ENCODE data around the gene TNXB. TPM values are rescaled to one million over a fixed set of nuclear protein-coding genes. Genes with fewer than 3 reads are reported as not detected.

Gene TNXB
- total and polyA plus RNA-seq, 2 of the 4 experiments (the other 2 are of a cell fraction), result 0.05 TPM; not detected in 1

- H3K4ac ChIP-seq (ENCODE audit: low read depth, low read length), result peak overlapping the region; percentile 16; the same call in 1 of the 2 replicates
- H2BK20ac ChIP-seq (ENCODE audit: low read depth, low read length), result no peak overlapping the region
- ChIA-PET CTCF (interaction anchor here (1.4 kb wide), 1 partner anchor 18 kb away, joined by 4 read pairs; no protein-coding TSS in a partner anchor), POLR2A (ENCODE audit: unreplicated experiment) (no interaction called here)
- no peaks in the 10 kb centered on the region for H3K79me1 ChIP-seq (ENCODE audit: low read depth in 1 of 2, low read length in 2 of 2)
- H3K56ac ChIP-seq (ENCODE audit: extremely low read depth, insufficient read depth, low read length), result no peak overlapping the region
- no peak overlapping the region for H2BK120ac ChIP-seq (ENCODE audit: low read depth, low read length)
- in situ Hi-C loops (cut with MboI; ENCODE audit: low sequenced_read_pairs) (no loop called here), dilution Hi-C loops (cut with HindIII; ENCODE audit: low sequenced_read_pairs, unreplicated experiment) (no loop called here), intact Hi-C loops (cut with micrococcal nuclease) (no loop called here)
- peaks cover 40% of the 10 kb centered on the region for H3K27me3 ChIP-seq (ENCODE audit: control insufficient read depth, insufficient read depth, low read length)
- no peak overlapping the region for H4K91ac ChIP-seq (ENCODE audit: insufficient read depth, low read depth, low read length)
- ATAC-seq (ENCODE audit: low read depth), result no peak
- H2AK9ac ChIP-seq (replicated peaks; ENCODE audit: low read depth, low read length, poor library complexity), result no peak overlapping the region
- peaks cover 18% of the 10 kb centered on the region for H4K20me1 ChIP-seq (ENCODE audit: insufficient read depth, low read length)
- H3K36me3 ChIP-seq (ENCODE audit: control insufficient read depth, insufficient read depth, low read length), result no peaks in the 10 kb centered on the region
- H3K9ac ChIP-seq (ENCODE audit: low read depth, low read length), result no peak overlapping the region
- H3K9me3 ChIP-seq (ENCODE audit: control insufficient read depth, insufficient read depth, low read length), result no peaks in the 10 kb centered on the region; the same call in 1 of the 2 replicates
- no peak overlapping the region for H2AFZ ChIP-seq (replicated peaks; ENCODE audit: low read length, poor library complexity)
- TF ChIP-seq RCOR1 (IDR thresholded peaks at IDR 0.05; ENCODE audit: insufficient replicate concordance, low read length) (no peak), CHD1 (IDR thresholded peaks at IDR 0.05; ENCODE audit: low read depth, low read length) (no peak), RAD21 (IDR thresholded peaks at IDR 0.05; ENCODE audit: low read length) (no peak), MAFK (IDR thresholded peaks at IDR 0.05; ENCODE audit: low read depth, low read length) (no peak), RFX5 (IDR thresholded peaks at IDR 0.05; ENCODE audit: low read depth, low read length) (no peak), ELK1 (IDR thresholded peaks at IDR 0.05; ENCODE audit: borderline replicate concordance, low read depth, low read length) (no peak), MAZ (IDR thresholded peaks at IDR 0.05; ENCODE audit: borderline replicate concordance, low read depth, low read length) (no peak), SMC3 (IDR thresholded peaks at IDR 0.05; ENCODE audit: low read depth, low read length) (no peak), MXI1 (IDR thresholded peaks at IDR 0.05; ENCODE audit: borderline replicate concordance, low read depth, low read length) (no peak), BHLHE40 (IDR thresholded peaks at IDR 0.05; ENCODE audit: low read depth, low read length) (no peak), NFE2L2 (IDR thresholded peaks at IDR 0.05; ENCODE audit: low read depth, low read length) (no peak), FOS (IDR thresholded peaks at IDR 0.05; ENCODE audit: low read depth, low read length) (no peak), USF2 (IDR thresholded peaks at IDR 0.05; ENCODE audit: low read depth, low read length) (no peak), POLR2A (IDR thresholded peaks at IDR 0.05; ENCODE audit: low read depth, low read length) (no peak), CTCF (conservative IDR thresholded peaks at IDR 0.05; ENCODE audit: low read depth, low read length) (no peak), CEBPB (IDR thresholded peaks at IDR 0.05; ENCODE audit: low read depth, low read length) (no peak)
- no peak overlapping the region for H4K8ac ChIP-seq (ENCODE audit: low read depth in 2 of 2, low read length in 2 of 2)
- H2BK15ac ChIP-seq (ENCODE audit: low read depth, low read length), result no peak overlapping the region
- H3K9me1 ChIP-seq (ENCODE audit: insufficient read depth, low read length), result peaks cover 25% of the 10 kb centered on the region
- BruUV-seq (replicated peaks), result no TSS peak
- H4K5ac ChIP-seq (ENCODE audit: low read depth, low read length), result no peak overlapping the region; the same call in 1 of the 2 replicates
- no peak overlapping the region for H3K14ac ChIP-seq (replicated peaks; ENCODE audit: low read depth, low read length)
- DNase-seq, result no peak
- 0 out of 2 replicates have a peak overlapping the region, but pooled peaks have one; percentile 33 for H2AK5ac ChIP-seq (ENCODE audit: low read depth, low read length)
- H3K4me2 ChIP-seq (ENCODE audit: low read depth, low read length), result no peak overlapping the region
- H2BK5ac ChIP-seq (ENCODE audit: low read depth, low read length, poor library complexity, severe bottlenecking), result no peak overlapping the region
- no peak overlapping the region for H3K27ac ChIP-seq (ENCODE audit: insufficient read depth, low read length)
- no peak overlapping the region for H3K23ac ChIP-seq (ENCODE audit: low read depth, low read length)
- H3K18ac ChIP-seq (ENCODE audit: low read depth, low read length), result no peak overlapping the region; the same call in 1 of the 2 replicates
- H3K4me3 ChIP-seq (ENCODE audit: insufficient read depth, low read depth, low read length), result no peak overlapping the region
- peaks cover 24% of the 10 kb centered on the region for H3K4me1 ChIP-seq (ENCODE audit: control insufficient read depth, insufficient read depth, low read length)
- 47% methylated on average over 28 of the region's 36 CpGs; no CpG with 5 or more reads in 1 of the 2 experiments for WGBS, 2 experiments (ENCODE audit: extremely low coverage in 2 of 2, insufficient read length in 1 of 2)
Measured at GRCh38 chr6:32096087-32096393, 13.1 kb downstream of the TNXB start.
